H1 (cell line): ENCODE results near the gene ATG9B.

ENCODE experiments used
- BCL11A ChIP-seq, 2 experiments: IDR thresholded peaks; one replicate each; pipeline ENCODE4 v1.6.1; 2011; ENCODE audit warnings: low read depth in 2 of 2, low read length in 2 of 2, mild to moderate bottlenecking in 2 of 2
- CREB1 ChIP-seq: IDR thresholded peaks from 2 replicates; pipeline ENCODE4 v1.6.1; 2012; ENCODE audit warnings: inconsistent platforms
- CTCF ChIP-seq, 3 experiments: IDR thresholded peaks; 1 replicate in 2 of 3; 2 replicates in 1 of 3; pipeline versions ENCODE4 v1.5.1 to v1.6.1; 2011; ENCODE audit warnings: low read length in 3 of 3, mild to moderate bottlenecking in 3 of 3, inconsistent platforms in 2 of 3, low read depth in 1 of 3, moderate library complexity in 1 of 3; ENCODE audit not compliant: insufficient read depth in 1 of 3; ENCODE audit errors: control extremely low read depth in 1 of 3
- HDAC2 ChIP-seq, 2 experiments: fragments of 300-600 bp in 1 of 2; sonication (generic) in 1 of 2; IDR thresholded peaks; 2 replicates each; pipeline ENCODE4 v1.6.1; 2011 to 2012; ENCODE audit warnings: low read depth in 2 of 2, low read length in 2 of 2, mild to moderate bottlenecking in 2 of 2, moderate library complexity in 2 of 2, borderline replicate concordance in 1 of 2, inconsistent platforms in 1 of 2
- NRF1 ChIP-seq: IDR thresholded peaks from 2 replicates; pipeline ENCODE4 v1.6.1; 2011; ENCODE audit warnings: mild to moderate bottlenecking, low read depth, low read length, improper control_type of control experiment
- PHF8 ChIP-seq: fragments of 200-600 bp; sonication (generic); conservative IDR thresholded peaks from 2 replicates; pipeline ENCODE4 v1.7.1; 2012; ENCODE audit warnings: low read depth, mild to moderate bottlenecking, inconsistent platforms, low read length, moderate library complexity
- POLR2A ChIP-seq, 2 experiments: IDR thresholded peaks; 1 replicate in 1 of 2; 2 replicates in 1 of 2; pipeline ENCODE4 v1.6.1; 2011; ENCODE audit warnings: low read depth in 2 of 2, low read length in 2 of 2, mild to moderate bottlenecking in 2 of 2; ENCODE audit errors: control extremely low read depth in 1 of 2
- RAD21 ChIP-seq, 2 experiments: IDR thresholded peaks in 1 of 2; conservative IDR thresholded peaks in 1 of 2; 2 replicates each; pipeline ENCODE4 v1.6.1; 2011; ENCODE audit warnings: low read depth in 2 of 2, low read length in 2 of 2, improper control_type of control experiment in 1 of 2, inconsistent platforms in 1 of 2, mild to moderate bottlenecking in 1 of 2, moderate library complexity in 1 of 2
- RXRA ChIP-seq: IDR thresholded peaks from 2 replicates; pipeline ENCODE4 v1.6.1; 2011; ENCODE audit warnings: low read depth, mild to moderate bottlenecking, low read length, moderate library complexity; ENCODE audit not compliant: insufficient read depth
- TCF12 ChIP-seq: IDR thresholded peaks from 2 replicates; pipeline ENCODE4 v1.6.1; 2011; ENCODE audit warnings: low read depth, mild to moderate bottlenecking, low read length
- TEAD4 ChIP-seq: IDR thresholded peaks from 2 replicates; pipeline ENCODE4 v1.6.1; 2012; ENCODE audit warnings: low read depth, low read length, inconsistent platforms, mixed read lengths
- YY1 ChIP-seq: IDR thresholded peaks from 2 replicates; pipeline ENCODE4 v1.6.1; 2011; ENCODE audit warnings: low read depth, mild to moderate bottlenecking, low read length

- TF ChIP-seq POLR2A (IDR thresholded peaks at IDR 0.05; ENCODE audit: control extremely low read depth in 1 of 2, low read depth in 2 of 2, low read length in 2 of 2) (no peak), BCL11A (IDR thresholded peaks at IDR 0.05; ENCODE audit: low read depth in 2 of 2, low read length in 2 of 2) (no peak), TCF12 (no peak), CREB1 (no peak), NRF1 (no peak), CTCF (IDR thresholded peaks at IDR 0.05; ENCODE audit: control extremely low read depth in 1 of 3, insufficient read depth in 1 of 3, low read depth in 1 of 3, low read length in 3 of 3) (no peak), PHF8 (no peak), TEAD4 (no peak), HDAC2 (IDR thresholded peaks at IDR 0.05; ENCODE audit: borderline replicate concordance in 1 of 2, low read depth in 2 of 2, low read length in 2 of 2) (no peak), RAD21 (IDR thresholded peaks at IDR 0.05 in 1 of 2, conservative IDR thresholded peaks at IDR 0.05 in 1 of 2; ENCODE audit: low read depth in 2 of 2, low read length in 2 of 2) (no peak), YY1 (no peak), RXRA (no peak)
Observed at GRCh38 chr7:151025924-151026671, 1.8 kb upstream of the ATG9B start.
